Mesenchymal stem cell (in vitro differentiated cells and primary cell): Measurements from ENCODE around the gene UCN2.
A peak's percentile ranks its signal among the peaks of the same experiment; 100 is the strongest.

Experiments used
- DNase-seq: peaks from one replicate; pipeline ENCODE4 v3.0.0-alpha.2; 2013
- H2AFZ ChIP-seq: one replicate; pipeline ENCODE4 v1.6.1; 2013; ENCODE audit warnings: low read depth, mild to moderate bottlenecking, control low read depth, inconsistent platforms, low read length, moderate library complexity
- H2AK5ac ChIP-seq: 2 replicates; pipeline ENCODE4 v1.6.1; 2013; ENCODE audit warnings: low read length, moderate library complexity, mild to moderate bottlenecking, inconsistent platforms; ENCODE audit not compliant: severe bottlenecking
- H2BK120ac ChIP-seq: one replicate; pipeline ENCODE4 v1.6.1; 2013; ENCODE audit warnings: low read depth, mild to moderate bottlenecking, inconsistent platforms, low read length, moderate library complexity
- H2BK12ac ChIP-seq, 2 experiments: one replicate each; pipeline ENCODE4 v1.6.1; 2013; ENCODE audit warnings: inconsistent platforms in 2 of 2, low read length in 2 of 2, mild to moderate bottlenecking in 2 of 2, moderate library complexity in 2 of 2, control low read depth in 1 of 2
- H2BK15ac ChIP-seq: one replicate; pipeline ENCODE4 v1.6.1; 2013; ENCODE audit warnings: mild to moderate bottlenecking, low read depth, inconsistent platforms; ENCODE audit not compliant: poor library complexity, severe bottlenecking
- H2BK5ac ChIP-seq: 2 replicates; pipeline ENCODE4 v1.6.1; 2013; ENCODE audit warnings: low read depth, mild to moderate bottlenecking, low read length, control low read depth, inconsistent platforms; ENCODE audit not compliant: poor library complexity, severe bottlenecking
- H3K14ac ChIP-seq, 2 experiments: one replicate each; pipeline ENCODE4 v1.6.1; 2013; ENCODE audit warnings: inconsistent platforms in 2 of 2, low read length in 2 of 2, control low read depth in 1 of 2, mild to moderate bottlenecking in 1 of 2, moderate library complexity in 1 of 2
- H3K18ac ChIP-seq, 2 experiments: one replicate each; pipeline ENCODE4 v1.6.1; 2013; ENCODE audit warnings: inconsistent platforms in 2 of 2, low read length in 2 of 2, control low read depth in 1 of 2, low read depth in 1 of 2, mild to moderate bottlenecking in 1 of 2
- H3K23ac ChIP-seq, 2 experiments: one replicate each; pipeline ENCODE4 v1.6.1; 2013; ENCODE audit warnings: inconsistent platforms in 2 of 2, low read length in 2 of 2, mild to moderate bottlenecking in 2 of 2, moderate library complexity in 2 of 2, control low read depth in 1 of 2
- H3K27ac ChIP-seq: 2 replicates; pipeline ENCODE4 v1.5.1; 2013; ENCODE audit warnings: mild to moderate bottlenecking, moderate library complexity, low read length, control low read depth, inconsistent platforms; ENCODE audit not compliant: poor library complexity, severe bottlenecking
- H3K27me3 ChIP-seq, 2 experiments: 2 replicates each; pipeline versions ENCODE4 v1.6.1 to v1.7.0; 2013; ENCODE audit warnings: low read length in 2 of 2, mild to moderate bottlenecking in 2 of 2, moderate library complexity in 2 of 2, control low read depth in 1 of 2, inconsistent platforms in 1 of 2; ENCODE audit not compliant: control insufficient read depth in 1 of 2, insufficient read depth in 1 of 2
- H3K36me3 ChIP-seq, 2 experiments: 2 replicates each; pipeline versions ENCODE4 v1.6.1 to v1.7.0; 2013; ENCODE audit warnings: low read length in 2 of 2, control low read depth in 1 of 2, inconsistent platforms in 1 of 2, low read depth in 1 of 2, mild to moderate bottlenecking in 1 of 2; ENCODE audit not compliant: insufficient read depth in 2 of 2, control insufficient read depth in 1 of 2
- H3K4ac ChIP-seq, 2 experiments: one replicate each; pipeline ENCODE4 v1.6.1; 2013; ENCODE audit warnings: inconsistent platforms in 2 of 2, low read length in 2 of 2, mild to moderate bottlenecking in 2 of 2, moderate library complexity in 2 of 2, control low read depth in 1 of 2, low read depth in 1 of 2
- H3K4me1 ChIP-seq: 2 replicates; pipeline ENCODE4 v1.6.1; 2013; ENCODE audit warnings: low read depth, low read length, control low read depth; ENCODE audit not compliant: control insufficient read depth, insufficient read depth
- H3K4me2 ChIP-seq: 2 replicates; pipeline ENCODE4 v1.6.1; 2013; ENCODE audit warnings: low read length, mild to moderate bottlenecking, inconsistent platforms; ENCODE audit not compliant: poor library complexity, severe bottlenecking
- H3K4me3 ChIP-seq, 2 experiments: 2 replicates each; pipeline versions ENCODE4 v1.5.1 to v1.7.0; 2013; ENCODE audit warnings: low read length in 2 of 2, mild to moderate bottlenecking in 2 of 2, control low read depth in 1 of 2, low read depth in 1 of 2; ENCODE audit not compliant: insufficient read depth in 1 of 2
- H3K79me1 ChIP-seq: replicated peaks from 2 replicates; pipeline ENCODE4 v1.6.1; 2013; ENCODE audit warnings: mild to moderate bottlenecking, control low read depth, low read length, inconsistent platforms; ENCODE audit not compliant: poor library complexity, severe bottlenecking
- H3K9ac ChIP-seq: 2 replicates; pipeline ENCODE4 v1.7.0; 2013; ENCODE audit warnings: mild to moderate bottlenecking, low read length, moderate library complexity
- H3K9me3 ChIP-seq: 2 replicates; pipeline ENCODE4 v1.7.0; 2013; ENCODE audit warnings: mild to moderate bottlenecking, low read length; ENCODE audit not compliant: control insufficient read depth
- H4K8ac ChIP-seq: one replicate; pipeline ENCODE4 v1.6.1; 2013; ENCODE audit warnings: inconsistent platforms, mild to moderate bottlenecking, low read length, moderate library complexity
- H4K91ac ChIP-seq: one replicate; pipeline ENCODE4 v1.6.1; 2013; ENCODE audit warnings: mild to moderate bottlenecking, low read length, inconsistent platforms
- WGBS: methylation state at CpG from one replicate; pipeline ENCODE4 v1.1.7; 2013; ENCODE audit warnings: mixed read lengths; 5-methylcytosine and 5-hydroxymethylcytosine counted together

Gene UCN2

GRCh38 chr3:48598323-48599076 lies 34.9 kb upstream of the UCN2 start:
- Histone ChIP-seq H3K9me3 (no peaks in the 10 kb centered on the region), H3K14ac (no peak overlapping the region), H3K27me3 (no peaks in the 10 kb centered on the region), H3K4me2 (peak overlapping the region; percentile 4), H2BK5ac (peak overlapping the region; percentile 60), H2BK15ac (peak overlapping the region; percentile 63), H3K23ac (no peak overlapping the region), H3K4me3 (peak overlapping the region in 1 of 2 experiments; percentile 12), H2AFZ (no peak overlapping the region), H2AK5ac (peak overlapping the region; percentile 75), H3K27ac (peak overlapping the region; percentile 91), H3K79me1 (peaks cover 13% of the 10 kb centered on the region), H3K36me3 (peaks cover 50 to 62% of the 10 kb centered on the region in 2 experiments), H3K4me1 (peaks cover 77% of the 10 kb centered on the region), H3K4ac (peak overlapping the region; percentile 87 to 94), H4K91ac (peak overlapping the region; percentile 98), H4K8ac (peak overlapping the region; percentile 88), H3K9ac (peak overlapping the region; percentile 65), H2BK120ac (peak overlapping the region; percentile 82), H2BK12ac (peak overlapping the region; percentile 92 to 95), H3K18ac (peak overlapping the region; percentile 81 to 92)
- WGBS, result 25% methylated on average over 5 of the region's 5 CpGs
- peak; percentile 98 for DNase-seq

DNA sequence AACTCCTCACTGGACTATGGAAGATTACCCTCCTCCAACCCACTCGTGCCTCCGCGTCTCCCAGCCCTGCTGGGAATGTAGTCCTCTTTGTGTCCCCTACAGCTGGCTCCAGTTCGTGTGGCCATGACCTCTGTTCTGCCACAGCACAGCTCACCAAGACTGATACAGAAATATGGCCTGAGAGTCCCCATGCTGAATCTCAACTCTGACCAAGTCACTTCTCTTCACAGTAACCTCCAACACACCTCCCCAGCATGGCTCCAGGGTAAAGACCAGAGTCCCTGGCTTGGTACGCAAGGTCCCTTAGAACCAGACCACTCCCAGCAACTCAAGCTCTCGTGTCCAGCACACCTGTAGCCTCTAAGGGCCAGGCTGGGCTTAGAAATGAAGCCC lies 33.8 kb upstream of the UCN2 start:
- Histone ChIP-seq H4K91ac (peak overlapping the region; percentile 48), H3K27me3 (no peaks in the 10 kb centered on the region), H3K23ac (no peak overlapping the region), H3K79me1 (peaks cover 5% of the 10 kb centered on the region), H3K36me3 (peaks cover 39 to 62% of the 10 kb centered on the region in 2 experiments), H2AK5ac (peak overlapping the region; percentile 92), H3K27ac (peak overlapping the region; percentile 91), H2BK120ac (peak overlapping the region; percentile 82), H3K4me2 (no peak overlapping the region), H2BK5ac (peak overlapping the region; percentile 10), H3K4ac (peak overlapping the region; percentile 19 to 94), H3K9me3 (no peaks in the 10 kb centered on the region), H3K4me3 (no peak overlapping the region), H3K18ac (peak overlapping the region; percentile 58 to 60), H3K4me1 (peaks cover 84% of the 10 kb centered on the region), H2AFZ (no peak overlapping the region), H2BK15ac (peak overlapping the region; percentile 55), H3K14ac (peak overlapping the region in 1 of 2 experiments; percentile 18), H2BK12ac (peak overlapping the region; percentile 55 to 87), H4K8ac (peak overlapping the region; percentile 87), H3K9ac (no peak overlapping the region)
- DNase-seq, result no peak
- 89% methylated on average over 6 of the region's 6 CpGs for WGBS

- Histone ChIP-seq H3K27ac (peak overlapping the region; percentile 91), H3K36me3 (peaks cover 36 to 63% of the 10 kb centered on the region in 2 experiments), H3K23ac (no peak overlapping the region), H2BK5ac (peak overlapping the region; percentile 73), H2BK15ac (peak overlapping the region; percentile 15), H3K4me1 (peaks cover 90% of the 10 kb centered on the region), H3K79me1 (peaks cover 5% of the 10 kb centered on the region), H2BK12ac (peak overlapping the region; percentile 55 to 87), H3K4me3 (no peak overlapping the region), H3K4ac (peak overlapping the region; percentile 82 to 94), H2AK5ac (peak overlapping the region; percentile 92), H4K91ac (peak overlapping the region; percentile 48), H3K18ac (peak overlapping the region; percentile 58 to 86), H3K14ac (peak overlapping the region in 1 of 2 experiments; percentile 45), H3K4me2 (no peak overlapping the region), H3K9ac (no peak overlapping the region), H4K8ac (peak overlapping the region; percentile 69), H2AFZ (no peak overlapping the region), H3K9me3 (no peaks in the 10 kb centered on the region), H3K27me3 (no peaks in the 10 kb centered on the region), H2BK120ac (peak overlapping the region; percentile 82)
- no peak for DNase-seq
- WGBS, result 94% methylated on average over 7 of the region's 8 CpGs
These were observed 33.3 kb upstream of the UCN2 start for GRCh38 chr3:48596676-48597407.

GRCh38 chr3:48596157-48596556 lies 32.6 kb upstream of the UCN2 start:
- H3K9ac ChIP-seq, result no peak overlapping the region
- no peak overlapping the region for H3K4me3 ChIP-seq
- H2BK5ac ChIP-seq, result peak overlapping the region; percentile 73
- H2AFZ ChIP-seq, result no peak overlapping the region
- DNase-seq, result no peak
- H4K8ac ChIP-seq, result peak overlapping the region; percentile 33
- peak overlapping the region in 1 of 2 experiments; percentile 61 for H3K23ac ChIP-seq
- peak overlapping the region; percentile 87 to 98 for H2BK12ac ChIP-seq
- no peak overlapping the region for H3K14ac ChIP-seq
- peak overlapping the region; percentile 58 to 86 for H3K18ac ChIP-seq
- WGBS, result 48% methylated on average over 5 of the region's 5 CpGs
- H3K27ac ChIP-seq, result peak overlapping the region; percentile 91
- no peaks in the 10 kb centered on the region for H3K9me3 ChIP-seq
- H3K4me2 ChIP-seq, result no peak overlapping the region
- H2BK15ac ChIP-seq, result peak overlapping the region; percentile 53
- peaks cover 94% of the 10 kb centered on the region for H3K4me1 ChIP-seq
- H2AK5ac ChIP-seq, result peak overlapping the region; percentile 92
- H4K91ac ChIP-seq, result peak overlapping the region; percentile 90
- peak overlapping the region; percentile 45 to 92 for H3K4ac ChIP-seq
- H3K79me1 ChIP-seq, result peaks cover 5% of the 10 kb centered on the region
- H3K27me3 ChIP-seq, result no peaks in the 10 kb centered on the region
- peak overlapping the region; percentile 65 for H2BK120ac ChIP-seq
- H3K36me3 ChIP-seq, result peaks cover 29 to 63% of the 10 kb centered on the region in 2 experiments
